Measurements from ENCODE around the gene EMC10. TPM values are rescaled to one million over a fixed set of nuclear protein-coding genes. Genes with fewer than 3 reads are reported as not detected.

EMC10 gene
- total RNA-seq, 1 donor from 2014 or later = 70.8 TPM

DNA sequence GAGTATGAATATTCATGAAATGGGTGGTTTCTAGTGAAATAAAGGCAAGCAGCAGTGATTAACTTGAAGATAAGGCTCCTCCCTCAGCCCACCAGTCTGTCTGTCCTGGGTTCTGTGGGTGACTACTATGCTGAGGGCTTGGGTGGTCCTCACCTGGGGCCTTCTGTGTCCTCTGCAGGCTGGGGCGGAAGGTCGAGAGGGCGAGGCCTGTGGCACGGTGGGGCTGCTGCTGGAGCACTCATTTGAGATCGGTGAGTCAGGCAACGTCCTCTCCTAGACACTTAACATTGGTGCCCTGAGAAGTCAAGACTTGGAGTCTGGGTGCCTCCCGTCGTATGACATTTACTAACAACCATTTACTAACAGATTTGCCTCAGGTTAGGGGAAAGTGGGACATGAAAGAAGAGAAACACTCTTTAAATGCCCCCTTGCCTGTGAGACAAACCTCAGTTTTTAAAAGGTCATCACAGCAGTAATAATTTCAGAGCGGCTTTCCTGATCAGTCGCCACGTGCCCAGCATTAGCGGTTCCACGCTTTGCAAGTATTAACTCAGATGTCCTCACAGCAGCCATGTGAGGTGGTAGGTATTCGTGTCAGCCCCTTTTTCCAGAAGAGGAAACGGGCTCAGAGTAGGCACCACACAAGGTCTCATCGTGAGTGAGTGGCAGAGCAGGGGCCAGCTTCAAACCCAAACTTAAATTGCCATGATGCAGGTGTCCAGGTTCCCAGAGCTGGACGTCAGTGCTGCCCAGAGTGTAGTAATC, 1.6 kb downstream of the EMC10 start:
- intact Hi-C loops (cut with micrococcal nuclease) = no loop called here

DNA sequence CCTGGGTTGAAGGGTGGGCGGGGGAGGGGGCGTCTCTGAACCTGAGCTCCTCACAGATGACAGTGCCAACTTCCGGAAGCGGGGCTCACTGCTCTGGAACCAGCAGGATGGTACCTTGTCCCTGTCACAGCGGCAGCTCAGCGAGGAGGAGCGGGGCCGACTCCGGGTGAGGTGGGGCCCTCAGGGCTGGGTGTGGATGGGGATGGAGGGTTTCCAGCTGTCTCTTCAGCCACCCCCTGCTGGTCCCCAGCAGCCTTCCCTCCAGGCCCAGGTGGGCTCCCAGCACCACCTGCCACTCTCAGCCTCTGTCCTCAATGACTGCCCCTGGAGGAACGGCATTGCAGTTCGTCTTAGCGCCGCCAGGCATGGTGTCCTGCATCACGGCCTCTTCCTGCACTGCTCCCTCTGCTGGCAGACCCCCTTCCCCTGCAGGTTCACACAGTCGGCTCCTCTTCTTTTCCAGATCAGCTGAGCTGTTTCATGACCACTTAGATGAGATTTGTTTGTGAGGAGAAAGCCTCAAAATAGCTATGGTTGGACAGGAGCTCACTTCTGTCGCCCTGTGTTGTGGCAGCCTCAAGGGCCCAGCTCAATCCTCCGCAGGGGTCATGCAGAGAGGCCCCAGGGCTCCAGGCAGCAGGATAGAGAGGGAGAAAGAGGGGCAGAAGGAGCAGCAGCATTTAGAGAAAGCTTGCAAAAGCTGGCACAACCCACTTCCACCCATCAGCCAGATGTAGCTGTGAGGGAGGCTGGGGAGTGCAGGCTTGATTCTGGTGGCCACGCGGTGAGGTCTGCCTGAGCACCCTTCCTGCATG, 2.8 kb downstream of the EMC10 start:
- intact Hi-C loops (cut with micrococcal nuclease) = no loop called here

DNA sequence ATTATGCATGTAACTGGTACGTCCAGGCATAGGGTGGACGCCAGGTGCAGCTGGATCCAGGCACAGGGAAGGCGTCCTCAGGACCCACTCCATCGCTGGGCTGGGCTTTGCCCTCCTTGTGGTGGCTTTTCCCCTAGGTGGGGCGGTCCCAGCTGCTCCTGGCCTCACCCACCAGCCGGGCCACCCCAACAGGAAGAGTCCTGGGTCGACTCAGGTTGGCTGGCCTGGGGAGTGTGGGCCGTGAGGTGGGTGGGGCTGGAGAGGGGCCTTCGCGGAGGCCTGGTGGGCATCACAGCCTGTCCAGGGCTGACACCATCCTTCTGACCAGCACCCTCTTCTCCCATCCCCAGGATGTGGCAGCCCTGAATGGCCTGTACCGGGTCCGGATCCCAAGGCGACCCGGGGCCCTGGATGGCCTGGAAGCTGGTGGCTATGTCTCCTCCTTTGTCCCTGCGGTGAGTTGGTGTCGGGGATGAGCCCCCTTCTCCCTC, 3.5 kb downstream of the EMC10 start:
- intact Hi-C loops (cut with micrococcal nuclease) = no loop called here

DNA sequence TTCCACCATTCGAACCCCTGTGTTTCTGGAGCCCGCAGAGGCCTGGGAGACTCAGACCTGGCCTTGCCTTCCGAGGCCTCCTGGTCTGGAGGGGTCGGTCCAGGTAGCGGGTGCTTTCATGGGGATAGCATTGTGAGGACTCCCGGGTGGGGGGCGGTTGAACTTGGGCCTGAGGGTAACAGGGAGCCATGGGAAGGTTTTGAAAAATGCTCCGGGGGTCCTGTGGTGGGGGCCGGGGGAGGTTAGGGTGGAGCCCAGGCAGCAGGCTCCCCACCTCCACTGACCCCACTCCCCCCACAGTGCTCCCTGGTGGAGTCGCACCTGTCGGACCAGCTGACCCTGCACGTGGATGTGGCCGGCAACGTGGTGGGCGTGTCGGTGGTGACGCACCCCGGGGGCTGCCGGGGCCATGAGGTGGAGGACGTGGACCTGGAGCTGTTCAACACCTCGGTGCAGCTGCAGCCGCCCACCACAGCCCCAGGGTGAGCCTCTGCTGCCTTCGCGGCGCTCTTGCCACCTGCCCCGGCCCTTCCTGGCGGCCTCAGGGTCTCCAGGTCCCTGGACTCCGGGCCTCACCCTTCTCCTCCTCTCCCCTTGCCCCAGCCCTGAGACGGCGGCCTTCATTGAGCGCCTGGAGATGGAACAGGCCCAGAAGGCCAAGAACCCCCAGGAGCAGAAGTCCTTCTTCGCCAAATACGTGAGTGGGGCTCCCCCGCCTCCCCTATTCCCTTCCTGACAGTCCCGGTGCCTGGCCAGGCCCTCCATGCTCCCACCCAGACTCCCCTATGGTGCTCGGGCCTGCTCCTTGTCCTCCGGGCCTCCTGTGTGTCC, 4.2 kb downstream of the EMC10 start:
- intact Hi-C loops (cut with micrococcal nuclease) = no loop called here

DNA sequence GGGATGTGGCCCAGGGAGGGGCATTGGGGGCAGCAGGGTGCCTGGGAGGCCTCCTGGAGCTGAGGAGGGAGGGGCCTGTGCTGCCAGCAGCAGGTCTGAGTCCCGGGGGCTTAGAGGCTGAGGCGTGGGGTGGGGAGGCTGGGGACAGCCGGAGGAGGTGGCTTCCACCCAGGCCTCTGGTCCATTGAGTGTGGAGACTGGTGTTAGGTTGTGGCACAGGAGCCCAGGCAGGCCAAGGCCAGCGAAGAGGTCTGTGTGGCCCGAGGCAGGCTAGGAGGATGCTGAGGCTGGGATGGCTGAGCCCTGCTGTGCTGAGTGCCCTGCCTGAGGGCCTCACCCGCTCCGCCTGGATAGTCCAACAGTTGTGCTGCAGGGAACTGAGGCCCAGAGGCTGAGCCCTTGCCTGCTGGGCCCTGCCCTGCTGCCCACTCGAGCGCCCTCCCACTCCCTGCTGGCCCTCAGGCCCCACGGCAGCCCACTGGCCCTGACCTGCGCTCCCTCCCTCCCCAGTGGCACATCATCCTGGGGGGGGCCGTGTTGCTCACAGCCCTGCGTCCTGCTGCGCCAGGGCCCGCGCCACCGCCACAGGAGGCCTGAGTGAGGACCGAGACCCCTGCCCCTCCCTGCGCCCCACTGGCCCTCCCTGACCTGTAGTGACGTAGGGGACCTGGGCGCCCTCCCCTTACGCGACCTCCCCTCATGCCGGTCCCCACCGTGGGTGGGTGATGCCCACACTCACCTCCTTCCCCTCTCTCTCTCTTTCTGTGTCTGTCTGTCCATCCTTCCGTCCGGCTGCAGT, 5.2 kb downstream of the EMC10 start:
- intact Hi-C loops (cut with micrococcal nuclease) = no loop called here

DNA sequence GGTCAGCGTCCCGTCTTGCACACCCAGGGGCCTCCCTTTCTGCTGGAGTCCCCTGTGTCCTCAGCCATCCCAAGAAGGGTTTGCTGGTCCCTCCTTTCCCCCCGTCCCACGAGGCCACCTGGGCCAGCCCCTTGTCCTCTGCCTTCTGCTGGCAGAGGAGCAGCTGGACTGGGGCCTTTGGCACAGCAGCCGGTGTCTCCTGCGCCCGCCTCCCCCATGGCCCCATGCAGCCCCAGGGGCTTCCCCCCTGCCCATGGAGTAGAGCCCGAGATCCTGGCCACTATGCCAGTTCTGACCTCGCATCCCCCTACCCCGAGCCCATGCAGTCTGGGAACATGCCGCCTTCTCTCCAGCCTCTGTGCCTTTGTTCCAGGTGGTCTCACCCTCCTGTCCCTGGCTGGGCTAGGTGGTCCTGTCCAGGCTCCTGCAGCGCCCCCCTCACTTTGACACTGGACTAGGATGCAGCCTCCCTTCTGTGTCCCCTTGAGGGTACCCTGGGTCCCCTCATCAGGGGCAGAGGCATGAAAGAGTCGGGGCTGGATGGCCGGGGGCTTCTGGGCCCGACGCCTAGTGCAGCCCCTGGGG, 6.1 kb downstream of the EMC10 start:
- intact Hi-C loops (cut with micrococcal nuclease) = no loop called here

DNA sequence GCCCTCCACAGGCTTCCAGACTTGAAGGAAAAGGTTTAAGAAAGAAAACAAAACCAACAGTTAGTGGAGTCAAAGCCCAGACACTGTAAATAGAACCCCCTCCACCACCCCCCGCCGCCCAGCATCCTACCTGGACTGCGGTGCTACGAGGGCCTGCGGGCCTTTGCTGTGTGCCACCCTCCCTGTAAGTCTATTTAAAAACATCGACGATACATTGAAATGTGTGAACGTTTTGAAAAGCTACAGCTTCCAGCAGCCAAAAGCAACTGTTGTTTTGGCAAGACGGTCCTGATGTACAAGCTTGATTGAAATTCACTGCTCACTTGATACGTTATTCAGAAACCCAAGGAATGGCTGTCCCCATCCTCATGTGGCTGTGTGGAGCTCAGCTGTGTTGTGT, 6.6 kb downstream of the EMC10 start:
- intact Hi-C loops (cut with micrococcal nuclease) = no loop called here

DNA sequence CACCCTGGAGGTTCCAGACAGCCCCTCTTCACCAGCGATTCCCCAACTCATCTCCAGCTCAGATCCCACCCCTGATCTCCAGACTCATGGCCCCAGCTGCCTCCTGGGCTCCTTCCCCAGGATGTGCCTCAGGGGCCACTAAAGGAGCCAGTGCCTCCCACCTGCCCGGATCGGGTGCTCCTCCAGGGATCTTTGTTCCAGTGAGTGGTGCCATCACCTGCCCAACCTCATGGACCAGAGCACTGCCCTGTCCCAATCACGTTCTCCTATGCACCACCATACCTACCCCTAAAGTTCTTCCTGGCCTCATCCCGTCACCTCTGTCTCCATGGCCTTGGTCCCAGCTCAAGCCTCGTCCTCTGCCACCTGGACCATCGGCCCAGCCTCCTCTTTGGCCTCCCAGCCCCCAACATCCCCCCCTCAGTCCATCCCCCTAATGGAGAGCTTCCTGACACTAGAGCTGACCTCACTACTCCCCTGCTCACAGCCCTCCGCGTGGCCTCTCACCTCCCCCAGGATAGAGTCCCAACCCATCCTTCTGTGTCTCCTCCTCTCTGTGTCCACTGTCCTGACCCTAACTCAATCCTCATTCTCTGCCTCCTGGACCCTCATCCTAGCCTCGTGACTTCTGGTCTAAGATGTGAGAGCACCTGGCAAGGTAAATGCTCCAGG, 9.1 kb downstream of the EMC10 start:
- intact Hi-C loops (cut with micrococcal nuclease) = no loop called here

DNA sequence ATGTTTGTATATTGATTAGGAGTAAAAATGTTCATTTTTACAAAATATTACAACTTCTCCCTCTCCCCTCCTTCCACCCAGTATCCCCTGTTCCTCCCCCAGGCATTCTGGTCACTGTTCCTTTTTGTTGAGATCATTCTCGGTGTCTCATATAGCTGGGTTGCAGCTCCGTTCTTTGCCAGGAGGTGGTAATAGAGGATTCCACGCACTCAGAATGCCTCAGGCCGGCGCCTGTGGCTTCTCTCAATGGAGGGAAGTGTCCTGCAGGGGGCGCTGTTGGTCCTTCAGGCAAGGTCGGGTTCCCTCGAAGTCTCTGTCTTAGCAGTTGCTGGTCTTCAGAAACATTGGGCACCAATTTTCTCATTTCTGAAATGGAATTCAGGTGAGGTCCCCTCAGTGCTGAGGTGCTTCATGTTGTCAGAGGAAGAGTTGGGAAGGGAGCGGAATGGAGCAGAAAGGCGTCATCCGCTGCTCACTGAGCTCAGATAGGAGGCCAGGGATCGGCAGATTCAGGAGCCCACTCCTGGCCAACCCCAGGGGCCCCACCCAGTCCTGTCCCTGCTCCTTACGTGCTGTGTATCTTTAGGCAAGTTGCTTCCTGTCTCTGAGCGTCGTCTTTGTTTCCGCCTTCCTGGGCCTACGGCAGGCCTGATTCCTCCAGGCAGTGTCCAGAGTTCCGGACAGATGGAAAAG, 10.7 kb downstream of the EMC10 start:
- intact Hi-C loops (cut with micrococcal nuclease) = no loop called here

DNA sequence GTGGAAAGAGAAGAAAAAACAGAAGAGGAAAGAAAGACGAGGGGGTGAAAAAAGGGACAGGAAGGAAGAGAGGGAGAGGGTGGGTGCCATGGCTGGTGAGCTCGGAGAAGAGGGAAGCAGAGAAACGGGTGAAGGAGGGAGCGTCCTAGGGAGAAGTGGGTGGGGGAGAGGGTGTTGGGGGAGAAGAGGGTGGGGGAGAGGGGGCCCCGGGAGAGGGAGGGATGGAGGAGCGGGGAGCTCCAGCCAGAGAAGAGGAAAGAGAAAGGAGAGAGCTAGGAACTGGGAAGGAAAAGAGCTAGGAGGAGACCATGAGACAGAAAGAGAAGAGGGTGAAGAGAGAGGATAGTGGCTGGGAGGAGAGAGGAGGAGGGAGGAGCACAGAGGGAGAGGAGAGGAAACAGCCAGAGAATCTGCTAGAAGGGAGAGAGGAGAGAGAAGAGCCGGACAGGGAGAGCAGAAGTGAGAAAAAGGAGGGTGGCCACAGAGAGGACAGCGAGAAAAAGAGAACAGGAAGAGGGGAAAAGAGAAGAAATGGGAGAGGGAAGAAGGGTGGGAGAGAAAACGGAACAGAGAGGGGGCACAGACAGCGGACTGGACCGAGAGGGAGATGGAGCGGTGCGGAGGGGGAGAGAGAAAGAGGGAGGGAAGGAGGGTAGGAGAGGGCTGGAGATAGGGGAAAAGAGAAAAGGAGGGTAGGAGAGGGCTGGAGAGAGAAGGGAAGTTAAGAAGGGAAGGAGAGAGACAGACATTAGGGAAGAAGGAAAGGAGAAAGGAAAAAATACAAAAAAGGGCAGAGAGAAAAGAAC, 12.3 kb downstream of the EMC10 start:
- intact Hi-C loops (cut with micrococcal nuclease) = no loop called here

DNA sequence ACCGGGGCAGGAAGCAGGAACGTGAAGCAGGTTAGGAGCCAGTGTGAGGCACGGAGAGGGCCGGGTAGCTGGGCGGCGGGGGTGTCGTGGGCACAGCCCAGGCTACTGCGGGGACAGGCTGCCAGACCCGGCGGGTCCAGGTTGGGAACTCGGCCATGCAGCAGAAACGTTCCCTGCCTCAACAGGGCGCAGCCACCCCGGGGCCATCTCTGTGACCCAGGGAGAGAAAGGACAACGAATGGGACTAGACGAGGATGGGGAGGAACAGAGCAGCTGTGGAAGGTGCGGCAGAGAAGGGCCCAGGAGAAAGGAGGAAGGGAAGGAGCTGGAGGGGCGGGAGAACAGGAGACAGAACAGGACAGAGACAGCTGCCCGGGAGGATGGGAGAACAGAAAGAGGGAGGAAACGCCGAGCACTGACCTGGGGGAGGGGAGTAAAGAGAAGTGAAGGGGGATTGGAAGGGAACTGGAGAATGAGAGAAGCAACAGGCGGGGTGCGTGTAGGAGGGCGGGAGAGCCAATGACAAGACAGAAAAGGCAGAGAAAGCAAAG, 13.2 kb downstream of the EMC10 start:
- intact Hi-C loops (cut with micrococcal nuclease) = no loop called here

DNA sequence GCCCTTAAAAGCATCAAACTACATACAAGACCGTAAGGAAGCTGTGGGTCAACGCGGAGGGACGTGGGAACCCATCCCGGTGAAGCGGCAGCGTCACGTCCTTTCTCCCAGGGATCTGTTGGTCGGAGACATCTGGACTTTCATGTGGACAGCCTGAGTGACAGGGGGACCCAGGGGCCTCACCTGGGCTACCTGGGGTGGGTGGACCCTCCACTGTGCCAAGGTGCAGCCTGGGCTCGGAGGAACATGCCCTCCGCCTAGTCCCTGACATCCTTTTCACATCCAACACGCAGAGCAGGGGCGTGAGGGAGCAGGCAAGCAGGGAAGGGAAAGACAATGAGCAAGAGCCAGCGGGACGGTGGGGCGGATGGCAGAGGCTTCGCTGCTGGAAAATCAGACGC, 14.1 kb downstream of the EMC10 start:
- intact Hi-C loops (cut with micrococcal nuclease) = no loop called here

DNA sequence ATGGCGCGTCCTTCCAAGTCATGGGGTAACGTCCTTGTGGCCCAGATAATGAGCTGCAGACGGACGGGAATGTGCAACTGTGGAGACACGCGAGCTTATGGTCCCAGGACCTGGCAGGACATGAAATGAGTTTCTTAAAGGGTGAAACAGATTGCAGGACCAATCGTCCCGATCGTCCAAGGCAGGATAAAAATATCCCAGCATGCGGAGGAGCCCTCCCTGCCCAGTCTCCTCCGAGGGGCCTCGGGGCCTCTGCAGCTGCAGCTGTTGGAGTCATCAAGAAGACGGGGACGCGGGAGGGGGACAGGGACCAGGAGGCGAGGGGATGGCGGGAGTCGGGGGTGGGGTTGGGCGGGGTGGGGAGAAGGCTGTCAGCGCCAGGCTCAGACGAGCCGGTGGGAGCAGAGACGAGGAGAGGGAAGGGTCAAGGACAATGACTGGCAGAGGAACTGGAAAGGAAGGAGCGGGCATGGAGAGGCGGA, 14.7 kb downstream of the EMC10 start:
- intact Hi-C loops (cut with micrococcal nuclease) = no loop called here

DNA sequence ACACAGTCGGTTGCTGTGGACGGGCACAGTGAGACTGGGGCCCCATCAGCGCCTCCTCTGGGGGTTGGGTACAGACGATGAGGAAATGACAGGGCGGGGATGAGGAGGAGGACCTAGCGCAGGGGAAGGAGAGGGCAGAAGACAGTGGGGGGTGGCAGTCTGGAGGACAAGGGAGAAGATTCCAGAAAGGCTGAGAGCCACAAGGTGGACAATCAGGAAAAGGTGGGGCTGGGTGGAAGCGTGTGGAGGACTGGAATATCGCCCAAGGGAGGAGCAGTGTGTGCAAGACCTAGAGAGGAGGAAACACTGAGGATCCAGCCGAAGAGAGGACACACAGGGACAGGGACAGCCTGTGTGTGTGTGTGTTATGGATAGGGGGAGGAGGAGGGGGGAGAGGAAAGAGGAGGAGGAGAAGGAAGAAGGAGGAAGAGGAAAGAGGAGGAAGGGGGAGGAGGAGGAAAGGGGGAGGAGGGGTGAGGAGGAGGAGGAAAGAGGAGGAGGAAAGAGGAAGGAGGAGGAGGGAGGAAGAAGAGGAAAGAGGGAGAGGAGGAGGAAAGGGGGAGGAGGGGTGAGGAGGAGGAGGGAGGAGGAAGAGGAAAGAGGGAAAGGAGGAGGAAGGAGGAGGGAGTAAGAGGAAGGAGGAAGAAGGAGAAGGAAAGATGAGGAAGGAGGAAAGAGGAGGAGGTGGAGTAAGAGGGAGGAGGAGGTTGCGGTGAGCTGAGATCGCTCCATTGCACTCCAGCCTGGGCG, 16.2 kb downstream of the EMC10 start:
- intact Hi-C loops (cut with micrococcal nuclease) = no loop called here

DNA sequence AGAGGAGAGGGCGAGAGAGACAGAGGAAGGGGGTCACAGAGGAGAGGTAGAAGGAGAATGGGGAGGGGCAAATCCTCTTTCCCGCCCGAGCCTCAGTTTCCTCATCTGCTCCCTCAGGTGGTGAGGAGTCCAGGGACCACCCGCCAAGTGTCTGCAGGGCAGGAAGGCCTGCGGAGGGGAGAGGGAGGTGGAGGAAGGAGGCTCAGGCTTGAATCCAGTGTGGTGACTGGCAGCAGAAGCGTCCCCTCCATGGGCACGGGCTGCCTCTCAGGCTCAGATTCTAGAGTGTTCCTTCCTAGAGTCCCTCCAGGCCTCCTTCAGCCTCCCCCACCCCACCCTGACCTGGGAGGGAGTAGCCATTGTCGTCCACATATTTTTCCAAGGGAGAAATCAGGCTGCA, 16.9 kb downstream of the EMC10 start:
- intact Hi-C loops (cut with micrococcal nuclease) = no loop called here

DNA sequence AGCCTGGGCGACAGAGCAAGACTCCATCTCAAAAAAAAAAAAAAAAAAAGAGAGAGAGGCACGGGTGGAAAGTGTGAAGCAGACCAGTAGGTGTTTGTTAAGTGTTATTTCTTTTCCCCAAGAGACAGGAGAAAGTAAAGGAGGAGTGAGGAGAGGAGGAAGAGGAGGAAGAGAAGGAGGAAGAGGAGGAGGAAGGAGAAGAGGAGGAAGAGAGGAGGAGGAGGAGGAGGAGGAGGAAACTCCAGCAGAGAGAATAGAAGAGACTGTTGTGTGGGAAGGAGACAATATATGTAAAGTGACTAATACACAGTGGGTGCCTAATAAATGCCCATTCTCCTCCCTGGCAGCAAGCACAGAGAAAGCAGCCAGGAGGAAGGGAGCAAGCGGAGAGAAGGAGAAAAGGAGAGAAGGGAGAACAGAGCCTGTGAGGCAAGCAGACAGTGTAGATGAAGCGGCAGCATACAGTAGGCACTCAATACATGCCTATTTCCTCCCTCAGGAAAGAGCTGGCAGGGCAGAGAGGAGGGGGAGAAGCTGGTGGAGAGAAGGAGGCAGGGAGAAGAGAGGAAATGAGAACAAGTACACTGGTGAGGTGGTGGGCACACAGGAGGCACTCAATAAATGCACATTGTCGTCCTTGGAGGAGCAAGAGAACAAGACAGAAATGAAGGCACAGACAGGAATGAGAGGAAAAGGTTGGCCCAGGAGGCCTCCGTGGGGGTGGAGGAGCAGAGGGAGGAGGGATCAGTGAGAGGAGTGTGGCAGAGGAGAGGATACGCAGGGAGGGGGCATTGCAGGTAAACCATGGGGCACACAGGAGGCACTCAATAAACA, 18.1 kb downstream of the EMC10 start:
- intact Hi-C loops (cut with micrococcal nuclease) = no loop called here
